H4 (cell line): ENCODE data around the gene C1QTNF6. TPM values are rescaled to one million over a fixed set of nuclear protein-coding genes. Genes with fewer than 3 reads are reported as not detected.
"Not testable (repeated sequence)": the region's sequence is repeated elsewhere in the genome, so short reads cannot be mapped to it uniquely, and the experiment has no call there.

Experiments
- DNase-seq: peaks from one replicate; pipeline ENCODE4 v3.0.0-alpha.2; 2015; ENCODE audit warnings: low spot score
- total RNA-seq: library from RNA; depleted of rRNA; stranded (reverse); fragments of >200 nt; shearing (Covaris generic); gene quantifications from 2 replicates; pipeline ENCODE4 v1.2.3, GENCODE V29; 2014

C1QTNF6 gene
- total RNA-seq, 1 experiment from 2014 or later: 4.9 TPM

GRCh38 chr22:37176464-37177061 is 11.5 kb downstream of the C1QTNF6 start:
- no peak for DNase-seq

GRCh38 chr22:37175414-37176281 is 12.4 kb downstream of the C1QTNF6 start:
- no peak for DNase-seq

GRCh38 chr22:37174964-37175363 is 13.1 kb downstream of the C1QTNF6 start:
- no peak for DNase-seq

- no peak for DNase-seq
Measured at GRCh38 chr22:37173709-37174108, 14.3 kb downstream of the C1QTNF6 start.

GRCh38 chr22:37172266-37173245 is 15.5 kb downstream of the C1QTNF6 start:
- no peak for DNase-seq

- DNase-seq: no peak
Measured at GRCh38 chr22:37171662-37172061, 16.4 kb downstream of the C1QTNF6 start.

GRCh38 chr22:37170689-37171405 is 17.2 kb downstream of the C1QTNF6 start:
- not testable (repeated sequence) for DNase-seq

GRCh38 chr22:37169947-37170688 is 17.9 kb downstream of the C1QTNF6 start:
- DNase-seq: no peak

GRCh38 chr22:37169406-37169805 is 18.6 kb downstream of the C1QTNF6 start:
- no peak for DNase-seq

- DNase-seq: no peak
Measured at GRCh38 chr22:37167981-37168647, 19.9 kb downstream of the C1QTNF6 start.

GRCh38 chr22:37167176-37167980 is 20.7 kb downstream of the C1QTNF6 start:
- no peak for DNase-seq

- peak; percentile 53 for DNase-seq
Measured at GRCh38 chr22:37166675-37167066, 21.4 kb downstream of the C1QTNF6 start.

GRCh38 chr22:37165940-37166674 is 21.9 kb downstream of the C1QTNF6 start:
- DNase-seq: no peak

GRCh38 chr22:37165066-37165465 is 23.0 kb downstream of the C1QTNF6 start:
- DNase-seq: no peak

- DNase-seq: no peak
Measured at GRCh38 chr22:37164505-37164887, 23.6 kb downstream of the C1QTNF6 start.

- DNase-seq: no peak
Measured at GRCh38 chr22:37163575-37164504, 24.2 kb downstream of the C1QTNF6 start.

- no peak for DNase-seq
Measured at GRCh38 chr22:37163096-37163489, 25.0 kb downstream of the C1QTNF6 start.
